ENCODE data around the gene SPATS2L. TPM values are rescaled to one million over a fixed set of nuclear protein-coding genes. Genes with fewer than 3 reads are reported as not detected.

SPATS2L gene
- polyA plus RNA-seq, 1 of the 3 experiments (the other 2 are of a cell fraction), result 86.8 TPM

DNA sequence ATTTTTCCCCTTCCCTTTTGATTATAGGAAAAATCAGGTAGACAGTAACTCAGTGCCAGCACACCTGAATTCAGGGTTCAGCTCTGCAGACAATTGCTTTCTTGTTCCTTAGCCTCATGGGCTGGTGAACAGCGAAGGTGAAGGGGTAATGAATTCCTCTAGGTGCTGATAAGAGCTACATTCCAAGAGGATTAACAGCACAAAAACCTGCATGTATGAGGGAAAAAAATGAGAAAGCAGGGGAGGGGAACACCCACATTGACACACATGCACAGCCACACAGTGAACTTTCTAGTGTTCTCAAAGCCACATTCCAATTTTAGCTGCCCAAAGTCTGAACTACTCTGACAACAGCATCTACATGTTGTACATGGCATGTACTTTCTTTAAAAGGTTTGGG lies 46.1 kb downstream of the SPATS2L start (continued):
- TF ChIP-seq, protein P1, sequence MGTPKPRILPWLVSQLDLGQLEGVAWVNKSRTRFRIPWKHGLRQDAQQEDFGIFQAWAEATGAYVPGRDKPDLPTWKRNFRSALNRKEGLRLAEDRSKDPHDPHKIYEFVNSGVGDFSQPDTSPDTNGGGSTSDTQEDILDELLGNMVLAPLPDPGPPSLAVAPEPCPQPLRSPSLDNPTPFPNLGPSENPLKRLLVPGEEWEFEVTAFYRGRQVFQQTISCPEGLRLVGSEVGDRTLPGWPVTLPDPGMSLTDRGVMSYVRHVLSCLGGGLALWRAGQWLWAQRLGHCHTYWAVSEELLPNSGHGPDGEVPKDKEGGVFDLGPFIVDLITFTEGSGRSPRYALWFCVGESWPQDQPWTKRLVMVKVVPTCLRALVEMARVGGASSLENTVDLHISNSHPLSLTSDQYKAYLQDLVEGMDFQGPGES (IDR thresholded peaks at IDR 0.05; ENCODE audit: low read depth, low read length), result no peak
- TF ChIP-seq, protein P2, sequence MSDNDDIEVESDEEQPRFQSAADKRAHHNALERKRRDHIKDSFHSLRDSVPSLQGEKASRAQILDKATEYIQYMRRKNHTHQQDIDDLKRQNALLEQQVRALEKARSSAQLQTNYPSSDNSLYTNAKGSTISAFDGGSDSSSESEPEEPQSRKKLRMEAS (IDR thresholded peaks at IDR 0.05; ENCODE audit: low read depth), result no peak
- TF ChIP-seq NRF1 (IDR thresholded peaks at IDR 0.05; ENCODE audit: low read depth, low read length), result no peak
- no peak for TF ChIP-seq FOXJ3 (CRISPR knock-in tag; IDR thresholded peaks at IDR 0.05)

DNA sequence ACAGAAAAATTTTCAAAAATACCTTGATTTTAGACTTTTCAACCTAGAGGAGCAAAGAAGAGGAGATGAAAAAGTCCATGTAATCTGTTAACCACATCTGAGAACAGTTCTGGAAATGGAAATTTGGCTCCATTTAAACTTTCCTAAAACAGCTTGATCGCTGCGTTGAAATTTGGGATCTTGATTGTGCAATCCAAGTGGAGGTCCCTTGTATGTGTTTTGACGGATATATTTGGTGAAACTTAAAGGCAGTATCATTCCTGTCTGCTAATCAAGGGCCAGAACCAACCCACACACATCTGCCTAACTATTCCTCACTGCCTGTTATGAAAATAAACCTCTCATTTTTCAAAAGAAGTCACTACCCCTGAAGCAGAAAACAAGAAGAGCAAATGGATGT lies 46.6 kb downstream of the SPATS2L start:
- ChIA-PET POLR2A (no interaction called here), CTCF (interaction anchor here (0.7 kb wide), 2 partner anchors 118 to 1508 kb away, joined by 3 read pairs; no protein-coding TSS in a partner anchor)
- Histone ChIP-seq H3K27me3 (ENCODE audit: insufficient read depth) (no peaks in the 10 kb centered on the region), H3K4me3 (ENCODE audit: low read depth in 2 of 2, low read length in 1 of 2) (no peak overlapping the region), H3K36me3 (replicated peaks in 1 of 2; ENCODE audit: control insufficient read depth in 1 of 2, insufficient read depth in 2 of 2, low read length in 1 of 2) (no peaks in the 10 kb centered on the region), H3K9me3 (no peaks in the 10 kb centered on the region), H3K9ac (no peak overlapping the region), H2AFZ (ENCODE audit: low read depth) (no peak overlapping the region), H3K9me2 (no peaks in the 10 kb centered on the region), H3K27ac (ENCODE audit: low read depth in 2 of 2, low read length in 1 of 2) (no peak overlapping the region), H3K79me2 (ENCODE audit: insufficient read depth) (peaks cover 93% of the 10 kb centered on the region), H3K4me1 (ENCODE audit: control insufficient read depth in 1 of 2, insufficient read depth in 2 of 2, low read depth in 1 of 2, low read length in 1 of 2) (peaks cover 5 to 18% of the 10 kb centered on the region in 2 experiments; a peak in 3 of 4 replicates), H3K4me2 (no peak overlapping the region), H4K20me1 (ENCODE audit: insufficient read depth) (peaks cover 19% of the 10 kb centered on the region), H3F3A (replicated peaks; ENCODE audit: insufficient read depth) (peaks cover 4% of the 10 kb centered on the region)
- 94% methylated on average over 3 of the region's 3 CpGs for WGBS (ENCODE audit: low lambda C conversion rate)
- TF ChIP-seq, protein P3, sequence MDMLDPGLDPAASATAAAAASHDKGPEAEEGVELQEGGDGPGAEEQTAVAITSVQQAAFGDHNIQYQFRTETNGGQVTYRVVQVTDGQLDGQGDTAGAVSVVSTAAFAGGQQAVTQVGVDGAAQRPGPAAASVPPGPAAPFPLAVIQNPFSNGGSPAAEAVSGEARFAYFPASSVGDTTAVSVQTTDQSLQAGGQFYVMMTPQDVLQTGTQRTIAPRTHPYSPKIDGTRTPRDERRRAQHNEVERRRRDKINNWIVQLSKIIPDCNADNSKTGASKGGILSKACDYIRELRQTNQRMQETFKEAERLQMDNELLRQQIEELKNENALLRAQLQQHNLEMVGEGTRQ (IDR thresholded peaks at IDR 0.05; ENCODE audit: borderline replicate concordance, low read depth, low read length), result no peak
- TF ChIP-seq GATA2 (CRISPR knock-in tag; IDR thresholded peaks at IDR 0.05), result no peak
- no peak for TF ChIP-seq RAD21 (IDR thresholded peaks at IDR 0.05; ENCODE audit: low read length)
- TF ChIP-seq, protein P4, sequence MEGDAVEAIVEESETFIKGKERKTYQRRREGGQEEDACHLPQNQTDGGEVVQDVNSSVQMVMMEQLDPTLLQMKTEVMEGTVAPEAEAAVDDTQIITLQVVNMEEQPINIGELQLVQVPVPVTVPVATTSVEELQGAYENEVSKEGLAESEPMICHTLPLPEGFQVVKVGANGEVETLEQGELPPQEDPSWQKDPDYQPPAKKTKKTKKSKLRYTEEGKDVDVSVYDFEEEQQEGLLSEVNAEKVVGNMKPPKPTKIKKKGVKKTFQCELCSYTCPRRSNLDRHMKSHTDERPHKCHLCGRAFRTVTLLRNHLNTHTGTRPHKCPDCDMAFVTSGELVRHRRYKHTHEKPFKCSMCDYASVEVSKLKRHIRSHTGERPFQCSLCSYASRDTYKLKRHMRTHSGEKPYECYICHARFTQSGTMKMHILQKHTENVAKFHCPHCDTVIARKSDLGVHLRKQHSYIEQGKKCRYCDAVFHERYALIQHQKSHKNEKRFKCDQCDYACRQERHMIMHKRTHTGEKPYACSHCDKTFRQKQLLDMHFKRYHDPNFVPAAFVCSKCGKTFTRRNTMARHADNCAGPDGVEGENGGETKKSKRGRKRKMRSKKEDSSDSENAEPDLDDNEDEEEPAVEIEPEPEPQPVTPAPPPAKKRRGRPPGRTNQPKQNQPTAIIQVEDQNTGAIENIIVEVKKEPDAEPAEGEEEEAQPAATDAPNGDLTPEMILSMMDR (IDR thresholded peaks at IDR 0.05), result no peak
- DNase-seq, result no peak

DNA sequence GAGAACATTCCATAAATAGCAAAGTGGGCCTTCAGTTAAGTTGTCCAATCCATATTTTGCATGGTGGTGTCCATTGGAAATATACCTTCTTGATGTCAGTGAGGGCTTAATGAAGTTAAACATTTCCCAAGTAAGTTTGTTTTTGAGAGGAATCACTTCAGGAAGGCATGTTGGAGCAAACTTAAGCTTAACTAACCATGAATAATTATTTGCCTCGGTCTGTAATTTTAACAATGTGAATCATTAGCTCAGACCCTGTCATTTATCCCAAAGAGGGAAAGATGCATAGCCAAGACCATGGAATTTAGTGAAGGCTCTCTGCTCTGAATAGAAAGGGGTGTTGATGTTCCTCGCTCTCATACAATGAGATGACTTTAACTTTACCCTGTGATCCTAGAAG lies 47.4 kb downstream of the SPATS2L start:
- Histone ChIP-seq H3K79me2 (ENCODE audit: insufficient read depth) (peaks cover 93% of the 10 kb centered on the region), H3K4me3 (ENCODE audit: low read depth in 2 of 2, low read length in 1 of 2) (no peak overlapping the region), H2AFZ (ENCODE audit: low read depth) (no peak overlapping the region), H3K36me3 (replicated peaks in 1 of 2; ENCODE audit: control insufficient read depth in 1 of 2, insufficient read depth in 2 of 2, low read length in 1 of 2) (no peaks in the 10 kb centered on the region), H3K9me3 (no peaks in the 10 kb centered on the region), H3K9me2 (no peaks in the 10 kb centered on the region), H3K4me2 (no peak overlapping the region), H3K4me1 (ENCODE audit: control insufficient read depth in 1 of 2, insufficient read depth in 2 of 2, low read depth in 1 of 2, low read length in 1 of 2) (peaks cover 5 to 18% of the 10 kb centered on the region in 2 experiments; a peak in 3 of 4 replicates), H4K20me1 (ENCODE audit: insufficient read depth) (peaks cover 19% of the 10 kb centered on the region), H3K9ac (no peak overlapping the region), H3K27ac (ENCODE audit: low read depth in 2 of 2, low read length in 1 of 2) (no peak overlapping the region), H3F3A (replicated peaks; ENCODE audit: insufficient read depth) (peaks cover 4% of the 10 kb centered on the region), H3K27me3 (ENCODE audit: insufficient read depth) (no peaks in the 10 kb centered on the region)
- CTCF ChIA-PET, result interaction anchor here (0.7 to 0.9 kb wide), 3 partner anchors 15 to 1509 kb away, joined by 3 read pairs; no protein-coding TSS in a partner anchor
- TF ChIP-seq NFIC (IDR thresholded peaks at IDR 0.05; ENCODE audit: borderline replicate concordance), result no peak
- no peak for TF ChIP-seq NRF1 (IDR thresholded peaks at IDR 0.05; ENCODE audit: low read depth, low read length)
- no peak for TF ChIP-seq EZH2phosphoT487 (IDR thresholded peaks at IDR 0.05; ENCODE audit: borderline replicate concordance, low read depth)
- no peak for TF ChIP-seq SMC3 (IDR thresholded peaks at IDR 0.05; ENCODE audit: low read depth, low read length)
- no peak for TF ChIP-seq MEF2A (IDR thresholded peaks at IDR 0.05; ENCODE audit: borderline replicate concordance, low read depth)
- no peak for TF ChIP-seq RXRA (IDR thresholded peaks at IDR 0.05; ENCODE audit: borderline replicate concordance, low read depth)
- TF ChIP-seq RFX5 (IDR thresholded peaks at IDR 0.05; ENCODE audit: low read length), result no peak
- TF ChIP-seq GATA2 (CRISPR knock-in tag; IDR thresholded peaks at IDR 0.05), result no peak
- no peak for TF ChIP-seq RCOR1 (IDR thresholded peaks at IDR 0.05; ENCODE audit: low read length)
- TF ChIP-seq ELF1 (IDR thresholded peaks at IDR 0.05), result no peak
- 96% methylated on average over 2 of the region's 2 CpGs for WGBS (ENCODE audit: low lambda C conversion rate)
- DNase-seq, result no peak
- POLR2A ChIA-PET, result no interaction called here
